Karpas-422 (cell line): Measurements from ENCODE around the gene GLYAT. TPM values are rescaled to one million over a fixed set of nuclear protein-coding genes. Genes with fewer than 3 reads are reported as not detected.
A peak's percentile ranks its signal among the peaks of the same experiment; 100 is the strongest.

ENCODE experiments used
- DNase-seq: peaks from one replicate; pipeline ENCODE4 v3.0.0-alpha.2; 2015
- H2AFZ ChIP-seq: fragments of 200-600 bp; sonication (generic); 2 replicates; pipeline ENCODE4 v1.6.1; 2014; ENCODE audit warnings: antibody characterized with exemption, low read length, mixed read lengths
- H3K27ac ChIP-seq: fragments of 200-600 bp; sonication (generic); 2 replicates; pipeline ENCODE4 v1.5.1; 2014; ENCODE audit warnings: mild to moderate bottlenecking, low read length, moderate library complexity
- H3K27me3 ChIP-seq: fragments of 200-600 bp; sonication (generic); 2 replicates; pipeline ENCODE4 v1.6.1; 2014; ENCODE audit warnings: low read length, mixed read lengths
- H3K36me3 ChIP-seq: fragments of 200-600 bp; sonication (generic); 2 replicates; pipeline ENCODE4 v1.6.1; 2014; ENCODE audit warnings: low read length, mixed read lengths; ENCODE audit not compliant: insufficient read depth
- H3K4me1 ChIP-seq: fragments of 200-600 bp; sonication (generic); 2 replicates; pipeline ENCODE4 v1.6.1; 2014; ENCODE audit warnings: mild to moderate bottlenecking, low read length, mixed read lengths
- H3K4me2 ChIP-seq: fragments of 200-600 bp; sonication (generic); 2 replicates; pipeline ENCODE4 v1.6.1; 2014; ENCODE audit warnings: low read length, low read depth, mild to moderate bottlenecking; ENCODE audit not compliant: poor library complexity, severe bottlenecking
- H3K4me3 ChIP-seq: fragments of 200-600 bp; sonication (generic); 2 replicates; pipeline ENCODE4 v1.5.1; 2014; ENCODE audit warnings: mild to moderate bottlenecking, antibody characterized with exemption, low read length, mixed read lengths
- H3K79me2 ChIP-seq: fragments of 200-600 bp; sonication (generic); 2 replicates; pipeline ENCODE4 v1.6.1; 2014; ENCODE audit warnings: mild to moderate bottlenecking, low read length, mixed read lengths
- H3K9ac ChIP-seq: fragments of 200-600 bp; sonication (generic); 2 replicates; pipeline ENCODE4 v1.6.0; 2014; ENCODE audit warnings: low read length
- H3K9me2 ChIP-seq: fragments of 200-600 bp; sonication (generic), shearing (Covaris generic); replicated peaks from 2 replicates; pipeline ENCODE4 v1.6.0; 2014; ENCODE audit warnings: mild to moderate bottlenecking, low read length, moderate library complexity; ENCODE audit not compliant: insufficient read depth
- H3K9me3 ChIP-seq: fragments of 300-700, 200-600 bp; sonication (generic); 2 replicates; pipeline ENCODE4 v1.6.1; 2014; ENCODE audit warnings: low read length, mixed read lengths
- H4K20me1 ChIP-seq: fragments of 200-600 bp; sonication (generic); 2 replicates; pipeline ENCODE4 v1.6.1; 2014; ENCODE audit warnings: mild to moderate bottlenecking, antibody characterized with exemption, low read length, low read depth; ENCODE audit not compliant: insufficient read depth
- total RNA-seq: library from RNA; depleted of rRNA; stranded (reverse); fragments of >200 nt; shearing (Covaris generic); gene quantifications from 2 replicates; pipeline ENCODE4 v1.2.3, GENCODE V29; 2014; ENCODE audit warnings: low replicate concordance; rRNA removed

Gene GLYAT
- not detected in 2 replicates for total RNA-seq

- no peak for DNase-seq
- no peaks in the 10 kb centered on the region for H3K36me3 ChIP-seq
- H3K27me3 ChIP-seq = no peaks in the 10 kb centered on the region
These were observed at the start of gene GLYAT for GRCh38 chr11:58731819-58732218. GLYAT (minus strand) TSS chr11:58731943; CDS start chr11:58724496, 7,447 bp downstream.

GRCh38 chr11:58781345-58781744 lies 49.6 kb upstream of the GLYAT start:
- Histone ChIP-seq H3K9ac (no peak overlapping the region), H3K4me3 (no peak overlapping the region), H3K4me2 (no peak overlapping the region), H3K36me3 (no peaks in the 10 kb centered on the region), H3K27ac (no peak overlapping the region), H3K4me1 (no peaks in the 10 kb centered on the region), H3K27me3 (no peaks in the 10 kb centered on the region), H2AFZ (no peak overlapping the region), H4K20me1 (no peaks in the 10 kb centered on the region), H3K9me3 (no peaks in the 10 kb centered on the region), H3K9me2 (no peaks in the 10 kb centered on the region), H3K79me2 (no peaks in the 10 kb centered on the region)
- DNase-seq = no peak

More at GRCh38 chr11:58731819-58732218, at the start of gene GLYAT:
- H3K27ac ChIP-seq = no peak within 1 kb of the TSS
- no peaks in the 10 kb centered on the region for H3K9me2 ChIP-seq
- no peak within 1 kb of the TSS for H3K4me3 ChIP-seq
- H3K4me1 ChIP-seq = no peaks in the 10 kb centered on the region
- H2AFZ ChIP-seq = no peak within 1 kb of the TSS
- H4K20me1 ChIP-seq = no peaks in the 10 kb centered on the region
- no peaks in the 10 kb centered on the region for H3K9me3 ChIP-seq
- no peak within 1 kb of the TSS for H3K9ac ChIP-seq
- no peak within 1 kb of the TSS for H3K4me2 ChIP-seq
- H3K79me2 ChIP-seq = no peaks in the 10 kb centered on the region

GRCh38 chr11:58780578-58780977 lies 48.8 kb upstream of the GLYAT start:
- Histone ChIP-seq H3K27ac (no peak overlapping the region), H3K27me3 (no peaks in the 10 kb centered on the region), H3K4me3 (no peak overlapping the region), H4K20me1 (no peaks in the 10 kb centered on the region), H3K9me3 (no peaks in the 10 kb centered on the region), H3K79me2 (no peaks in the 10 kb centered on the region), H3K4me1 (no peaks in the 10 kb centered on the region), H3K9me2 (no peaks in the 10 kb centered on the region), H2AFZ (no peak overlapping the region), H3K4me2 (no peak overlapping the region), H3K9ac (no peak overlapping the region), H3K36me3 (no peaks in the 10 kb centered on the region)
- DNase-seq = no peak

- no peaks in the 10 kb centered on the region for H3K9me2 ChIP-seq
- no peaks in the 10 kb centered on the region for H3K9me3 ChIP-seq
- H3K27me3 ChIP-seq = no peaks in the 10 kb centered on the region
- H3K36me3 ChIP-seq = no peaks in the 10 kb centered on the region
- no peak overlapping the region for H3K27ac ChIP-seq
- H3K4me2 ChIP-seq = no peak overlapping the region
- peak; percentile 43 for DNase-seq
- no peak overlapping the region for H3K4me3 ChIP-seq
- H3K9ac ChIP-seq = no peak overlapping the region
- no peaks in the 10 kb centered on the region for H3K79me2 ChIP-seq
- no peaks in the 10 kb centered on the region for H3K4me1 ChIP-seq
- H2AFZ ChIP-seq = 0 out of 2 replicates have a peak overlapping the region, but pooled peaks have one; percentile 26
- H4K20me1 ChIP-seq = no peaks in the 10 kb centered on the region
These were observed 45.4 kb upstream of the GLYAT start for GRCh38 chr11:58776891-58777710.

- Histone ChIP-seq H3K9ac (no peak overlapping the region), H4K20me1 (no peaks in the 10 kb centered on the region), H3K36me3 (no peaks in the 10 kb centered on the region), H3K4me2 (no peak overlapping the region), H3K79me2 (no peaks in the 10 kb centered on the region), H3K4me1 (no peaks in the 10 kb centered on the region), H2AFZ (no peak overlapping the region), H3K4me3 (no peak overlapping the region), H3K9me3 (no peaks in the 10 kb centered on the region), H3K27me3 (no peaks in the 10 kb centered on the region), H3K27ac (no peak overlapping the region), H3K9me2 (no peaks in the 10 kb centered on the region)
- DNase-seq = no peak
These were observed 43.4 kb upstream of the GLYAT start for GRCh38 chr11:58775066-58775708.

- no peaks in the 10 kb centered on the region for H3K36me3 ChIP-seq
- H4K20me1 ChIP-seq = no peaks in the 10 kb centered on the region
- no peaks in the 10 kb centered on the region for H3K9me3 ChIP-seq
- H3K9me2 ChIP-seq = no peaks in the 10 kb centered on the region
- H3K4me3 ChIP-seq = no peak overlapping the region
- H3K27me3 ChIP-seq = no peaks in the 10 kb centered on the region
- no peaks in the 10 kb centered on the region for H3K4me1 ChIP-seq
- no peak overlapping the region for H3K4me2 ChIP-seq
- DNase-seq = no peak
- H3K27ac ChIP-seq = no peak overlapping the region
- H3K9ac ChIP-seq = no peak overlapping the region
- no peaks in the 10 kb centered on the region for H3K79me2 ChIP-seq
- H2AFZ ChIP-seq = no peak overlapping the region
These were observed 42.4 kb upstream of the GLYAT start for GRCh38 chr11:58774164-58774593.

GRCh38 chr11:58773337-58773736 lies 41.6 kb upstream of the GLYAT start:
- Histone ChIP-seq H3K9ac (no peak overlapping the region), H3K9me3 (no peaks in the 10 kb centered on the region), H3K36me3 (no peaks in the 10 kb centered on the region), H2AFZ (no peak overlapping the region), H3K4me2 (no peak overlapping the region), H3K4me3 (no peak overlapping the region), H3K27me3 (no peaks in the 10 kb centered on the region), H3K9me2 (no peaks in the 10 kb centered on the region), H3K4me1 (no peaks in the 10 kb centered on the region), H3K79me2 (no peaks in the 10 kb centered on the region), H3K27ac (no peak overlapping the region), H4K20me1 (no peaks in the 10 kb centered on the region)
- no peak for DNase-seq
